Right atrium auricular region (tissue), 2 donors: ENCODE measurements around the gene AHCYL1. TPM values are rescaled to one million over a fixed set of nuclear protein-coding genes. Genes with fewer than 3 reads are reported as not detected.

ENCODE experiments used
- DNase-seq: peaks from one replicate; pipeline ENCODE4 v3.0.0-alpha.2; 2019; ENCODE audit warnings: low spot score
- H3K27ac ChIP-seq, 2 donors: fragments of 200-600 bp; sonication (generic); 1 replicate in 1 of 2; 2 replicates in 1 of 2; pipeline ENCODE4 v1.5.1; 2016 to 2019
- H3K27me3 ChIP-seq, 2 donors: fragments of 200-600 bp; sonication (generic); one replicate each; pipeline versions ENCODE4 v1.5.1 to v1.6.0; 2017 to 2019
- H3K36me3 ChIP-seq: fragments of 200-600 bp; sonication (generic); one replicate; pipeline ENCODE4 v1.5.1; 2016
- H3K4me1 ChIP-seq, 2 donors: fragments of 200-600 bp; sonication (generic); one replicate each; pipeline versions ENCODE4 v1.5.1 to v1.6.0; 2017 to 2019
- H3K4me3 ChIP-seq, 2 donors: fragments of 200-600 bp; sonication (generic); 1 replicate in 1 of 2; 2 replicates in 1 of 2; pipeline ENCODE4 v1.5.1; 2017 to 2019; ENCODE audit warnings: mild to moderate bottlenecking in 1 of 2, moderate library complexity in 1 of 2
- H3K9me3 ChIP-seq, 2 donors: fragments of 200-600 bp; sonication (generic); one replicate each; pipeline ENCODE4 v1.5.1; 2019
- CTCF ChIP-seq, 2 donors: fragments of 200-600 bp; sonication (generic); IDR thresholded peaks; one replicate each; pipeline ENCODE4 v1.5.1; 2019; ENCODE audit warnings: antibody characterized with exemption in 2 of 2
- total RNA-seq, 2 donors: library from RNA; depleted of rRNA; stranded (reverse); fragments of >200 nt; gene quantifications; one replicate each; pipeline ENCODE4 v1.1.0, GENCODE V29; 2016

Gene AHCYL1
- total RNA-seq, 2 donors from 2014 or later, result 28.7 to 36.9 TPM

- no peak for DNase-seq
- peak overlapping the region; percentile 92 to 94 for H3K27ac ChIP-seq
- no peaks in the 10 kb centered on the region for H3K9me3 ChIP-seq
- H3K4me1 ChIP-seq, result peaks cover 0 to 22% of the 10 kb centered on the region in 2 donors
- H3K36me3 ChIP-seq, result peaks cover 13% of the 10 kb centered on the region
- no peak for TF ChIP-seq CTCF (IDR thresholded peaks at IDR 0.05)
- no peaks in the 10 kb centered on the region for H3K27me3 ChIP-seq
- H3K4me3 ChIP-seq, result peak overlapping the region; percentile 92 to 98
These were observed 49.5 kb downstream of the AHCYL1 start for GRCh38 chr1:110034040-110034450.

GRCh38 chr1:110034451-110035235 is 50.1 kb downstream of the AHCYL1 start, which contains the start of gene STRIP1:
STRIP1 (plus strand) TSS chr1:110034624; CDS start chr1:110034638, 14 bp downstream.
- Histone ChIP-seq H3K4me3 (peak within 1 kb of the TSS; percentile 92 to 98), H3K27me3 (no peaks in the 10 kb centered on the region), H3K36me3 (peaks cover 19% of the 10 kb centered on the region), H3K9me3 (no peaks in the 10 kb centered on the region), H3K4me1 (peaks cover 0 to 22% of the 10 kb centered on the region in 2 donors), H3K27ac (peak within 1 kb of the TSS; percentile 92 to 94)
- DNase-seq, result peak; percentile 95
- no peak for TF ChIP-seq CTCF (IDR thresholded peaks at IDR 0.05)

- H3K27me3 ChIP-seq, result no peaks in the 10 kb centered on the region
- TF ChIP-seq CTCF (IDR thresholded peaks at IDR 0.05), result no peak
- H3K4me3 ChIP-seq, result peak overlapping the region; percentile 92 to 98
- DNase-seq, result no peak
- H3K36me3 ChIP-seq, result peaks cover 25% of the 10 kb centered on the region
- H3K27ac ChIP-seq, result peak overlapping the region; percentile 92 to 94
- no peaks in the 10 kb centered on the region for H3K9me3 ChIP-seq
- H3K4me1 ChIP-seq, result peaks cover 0 to 22% of the 10 kb centered on the region in 2 donors
These were observed 50.7 kb downstream of the AHCYL1 start for GRCh38 chr1:110035236-110035752.

- H3K9me3 ChIP-seq, result no peaks in the 10 kb centered on the region
- DNase-seq, result no peak
- TF ChIP-seq CTCF (IDR thresholded peaks at IDR 0.05), result no peak
- no peak overlapping the region for H3K4me3 ChIP-seq
- H3K27ac ChIP-seq, result no peak overlapping the region
- H3K36me3 ChIP-seq, result peaks cover 55% of the 10 kb centered on the region
- no peaks in the 10 kb centered on the region for H3K27me3 ChIP-seq
- H3K4me1 ChIP-seq, result peaks cover 0 to 22% of the 10 kb centered on the region in 2 donors
These were observed 53.7 kb downstream of the AHCYL1 start for GRCh38 chr1:110038271-110038670.

- H3K9me3 ChIP-seq, result no peaks in the 10 kb centered on the region
- H3K27me3 ChIP-seq, result no peaks in the 10 kb centered on the region
- H3K4me1 ChIP-seq, result peaks cover 0 to 22% of the 10 kb centered on the region in 2 donors
- H3K4me3 ChIP-seq, result no peak overlapping the region
- DNase-seq, result no peak
- no peak for TF ChIP-seq CTCF (IDR thresholded peaks at IDR 0.05)
- H3K36me3 ChIP-seq, result peaks cover 69% of the 10 kb centered on the region
- no peak overlapping the region for H3K27ac ChIP-seq
These were observed 55.1 kb downstream of the AHCYL1 start for GRCh38 chr1:110039641-110040040.
